ENCODE results near the gene LSAMP. TPM values are rescaled to one million over a fixed set of nuclear protein-coding genes. Genes with fewer than 3 reads are reported as not detected.

The LSAMP gene
- total RNA-seq, 4 donors from 2014 or later = 0.30 to 5.5 (median 1.4) TPM

DNA sequence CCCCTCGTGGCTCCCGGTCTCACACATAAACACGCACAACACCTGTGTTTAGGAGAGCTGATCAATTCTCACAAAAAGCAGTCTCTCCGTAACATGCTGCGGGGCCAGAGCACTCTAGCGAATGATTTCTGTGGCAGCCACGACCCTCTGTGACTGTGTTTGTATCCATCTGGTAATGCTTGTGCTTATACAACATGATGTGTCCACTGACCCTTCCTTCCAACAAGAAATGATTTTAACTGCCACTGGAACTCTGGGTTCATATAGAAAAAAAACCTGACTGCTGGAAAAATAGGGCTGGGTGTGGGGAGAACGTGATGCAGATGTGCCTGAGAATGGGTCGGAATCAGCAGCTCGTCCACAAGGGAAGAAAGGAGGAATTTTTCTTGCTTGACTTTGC, 411.8 kb downstream of the LSAMP start:
- WGBS, 2 donors = 90 to 92% methylated on average over 8 to 10 of the region's 10 CpGs
- TF ChIP-seq CTCF (IDR thresholded peaks at IDR 0.05) (no peak), POLR2A (IDR thresholded peaks at IDR 0.05) (no peak)
- H3K4me3 ChIP-seq = no peak overlapping the region
- intact Hi-C loops (cut with DNase I) = no loop called here
- H3K36me3 ChIP-seq = no peaks in the 10 kb centered on the region
- DNase-seq = no peak
- H3K4me1 ChIP-seq = peaks cover 0 to 3% (median 3%) of the 10 kb centered on the region in 3 donors
- H3K9me3 ChIP-seq = no peaks in the 10 kb centered on the region
- no peak overlapping the region for H3K27ac ChIP-seq
- no peaks in the 10 kb centered on the region for H3K27me3 ChIP-seq

DNA sequence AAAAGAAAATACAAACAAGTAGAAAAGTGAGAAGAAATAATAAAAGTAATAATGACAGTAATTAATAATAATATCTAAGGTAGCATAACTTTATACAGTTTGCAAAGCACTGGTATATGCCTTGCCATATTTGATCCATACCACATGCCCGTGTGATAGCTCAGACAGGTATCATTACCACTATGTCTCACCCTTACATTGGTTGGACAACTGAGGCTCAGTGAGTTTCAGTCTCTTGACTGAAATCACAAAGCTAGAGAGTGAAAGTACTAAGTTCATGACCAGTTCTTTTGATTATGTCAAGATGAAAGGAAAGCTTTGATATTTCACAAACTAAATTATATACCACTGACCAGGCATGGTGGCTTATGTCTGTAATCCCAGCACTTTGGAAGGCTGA, 413.1 kb downstream of the LSAMP start:
- H3K27ac ChIP-seq = no peak overlapping the region
- intact Hi-C loops (cut with DNase I) = no loop called here
- no peaks in the 10 kb centered on the region for H3K27me3 ChIP-seq
- H3K36me3 ChIP-seq = no peaks in the 10 kb centered on the region
- no peak overlapping the region for H3K4me3 ChIP-seq
- DNase-seq = no peak
- no peak for TF ChIP-seq POLR2A (IDR thresholded peaks at IDR 0.05)
- no peak for TF ChIP-seq CTCF (IDR thresholded peaks at IDR 0.05)
- no peaks in the 10 kb centered on the region for H3K9me3 ChIP-seq
- 82 to 94% methylated on average over 1 of the region's 1 CpG for WGBS, 2 donors
- H3K4me1 ChIP-seq = no peaks in the 10 kb centered on the region

GRCh38 chr3:116030131-116030850, 415.0 kb downstream of the LSAMP start:
- Histone ChIP-seq H3K4me3 (no peak overlapping the region), H3K27ac (no peak overlapping the region), H3K36me3 (no peaks in the 10 kb centered on the region), H3K9me3 (no peaks in the 10 kb centered on the region), H3K27me3 (no peaks in the 10 kb centered on the region), H3K4me1 (no peaks in the 10 kb centered on the region)
- intact Hi-C loops (cut with DNase I) = no loop called here
- WGBS, 2 donors = 85 to 90% methylated on average over 5 of the region's 5 CpGs
- TF ChIP-seq CTCF (IDR thresholded peaks at IDR 0.05) (no peak), POLR2A (IDR thresholded peaks at IDR 0.05) (no peak)
- no peak for DNase-seq

DNA sequence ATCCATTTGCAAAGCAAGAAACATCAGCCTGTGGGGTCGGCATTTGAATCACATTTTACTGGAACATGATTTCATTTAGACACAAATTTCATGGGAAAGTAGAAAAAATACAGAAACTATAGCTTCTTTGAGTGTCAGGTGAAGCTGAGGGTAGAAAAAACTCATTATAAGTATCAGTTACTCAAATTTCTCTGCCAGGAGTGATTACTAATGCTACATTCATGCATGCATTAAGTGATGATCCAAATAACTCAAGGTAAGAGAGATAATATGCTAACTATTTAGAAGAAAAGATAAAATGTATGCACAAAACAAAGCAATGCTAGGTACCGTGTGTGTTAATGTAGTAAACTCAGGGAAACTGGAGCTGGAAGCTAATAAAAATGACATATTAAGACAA, 416.0 kb downstream of the LSAMP start:
- Histone ChIP-seq H3K27me3 (no peaks in the 10 kb centered on the region), H3K4me1 (no peaks in the 10 kb centered on the region), H3K4me3 (no peak overlapping the region), H3K27ac (no peak overlapping the region), H3K36me3 (no peaks in the 10 kb centered on the region), H3K9me3 (no peaks in the 10 kb centered on the region)
- 70 to 86% methylated on average over 2 of the region's 2 CpGs for WGBS, 2 donors
- TF ChIP-seq POLR2A (IDR thresholded peaks at IDR 0.05) (no peak), CTCF (IDR thresholded peaks at IDR 0.05) (no peak)
- no peak for DNase-seq
- intact Hi-C loops (cut with DNase I) = no loop called here

GRCh38 chr3:116028157-116028556, 417.1 kb downstream of the LSAMP start:
- intact Hi-C loops (cut with DNase I) = no loop called here
- 83 to 90% methylated on average over 1 of the region's 1 CpG for WGBS, 2 donors

More at GRCh38 chr3:116028157-116028556, 417.1 kb downstream of the LSAMP start:
- Histone ChIP-seq H3K4me3 (no peak overlapping the region), H3K36me3 (no peaks in the 10 kb centered on the region), H3K27ac (no peak overlapping the region), H3K27me3 (no peaks in the 10 kb centered on the region), H3K4me1 (no peaks in the 10 kb centered on the region), H3K9me3 (no peaks in the 10 kb centered on the region)
- no peak for DNase-seq
- TF ChIP-seq POLR2A (IDR thresholded peaks at IDR 0.05) = no peak
- TF ChIP-seq CTCF (IDR thresholded peaks at IDR 0.05) = no peak

Measured in esophagus squamous epithelium (tissue), 5 donors.